HCT116 (cell line): ENCODE data around the gene PFN3. TPM values are rescaled to one million over a fixed set of nuclear protein-coding genes. Genes with fewer than 3 reads are reported as not detected.

ENCODE experiments used
- ATAC-seq: fragments of 200-7000 bp; cut with Tn5 transposase; 2 replicates; pipeline ENCODE4 v1.9.1; 2020; ENCODE audit warnings: mild to moderate bottlenecking, moderate library complexity
- BruUV-seq: library from RNA; stranded (reverse); fragments of 400-500 nt; replicated peaks from 2 replicates; lab custom pipeline; 2021; lab: Mats Ljungman, UMichigan
- CTCF ChIA-PET: fragments of 300-600 bp; sonication (Branson Sonifier 250); formaldehyde crosslinking; loops from one replicate; lab custom pipeline; 2021; ENCODE audit warnings: antibody characterized with exemption; lab: Charles Lee
- POLR2A ChIA-PET: fragments of 300-600, 350-600 bp; sonication (Branson Sonifier 250); formaldehyde crosslinking; loops from one replicate; lab custom pipeline; 2021; ENCODE audit warnings: antibody characterized with exemption; lab: Charles Lee
- RAD21 ChIA-PET, 2 experiments: fragments of 300-600 bp; sonication (Branson Sonifier 250); formaldehyde crosslinking; loops; one replicate each; lab custom pipeline; 2023; ENCODE audit warnings: low total read pairs in 2 of 2; ENCODE audit not compliant: uncharacterized antibody in 2 of 2, unreplicated experiment in 2 of 2, low non-redundant PET in 1 of 2; lab: Charles Lee
- DNase-seq: peaks from one replicate; pipeline ENCODE4 v3.0.0-alpha.2; 2010; ENCODE audit warnings: low read depth, low spot score
- H2AFZ ChIP-seq: fragments of 200-600 bp; shearing (Covaris generic), sonication (generic); 2 replicates; pipeline ENCODE4 v1.6.1; 2017; ENCODE audit warnings: low read depth, mixed run types, mixed read lengths, antibody characterized with exemption, low read length; ENCODE audit not compliant: poor library complexity, severe bottlenecking
- H3K27ac ChIP-seq: 2 replicates; pipeline ENCODE4 v1.5.1; 2012; ENCODE audit warnings: low read depth, low read length
- H3K27me3 ChIP-seq: fragments of 200-600 bp; sonication (generic); 2 replicates; pipeline ENCODE4 v1.6.1; 2016; ENCODE audit warnings: mixed run types, low read length, mixed read lengths; ENCODE audit not compliant: insufficient read depth
- H3K36me3 ChIP-seq, 2 experiments: fragments of 200-500 bp in 1 of 2; fragments of 200-600 bp in 1 of 2; sonication (Bioruptor generic) in 1 of 2; sonication (generic) in 1 of 2; 2 replicates each; pipeline versions ENCODE4 v1.5.1 to v1.6.1; 2014 to 2016; ENCODE audit warnings: low read length in 2 of 2, inconsistent platforms in 1 of 2, mixed read lengths in 1 of 2, mixed run types in 1 of 2; ENCODE audit not compliant: insufficient read depth in 2 of 2, control insufficient read depth in 1 of 2
- H3K4me1 ChIP-seq, 2 experiments: fragments of 200-600 bp in 1 of 2; sonication (generic) in 1 of 2; 2 replicates each; pipeline versions ENCODE4 v1.5.1 to v1.6.1; 2012 to 2017; ENCODE audit warnings: low read length in 2 of 2, inconsistent platforms in 1 of 2, mild to moderate bottlenecking in 1 of 2, mixed read lengths in 1 of 2, mixed run types in 1 of 2, moderate library complexity in 1 of 2; ENCODE audit not compliant: insufficient read depth in 2 of 2, control insufficient read depth in 1 of 2
- H3K4me2 ChIP-seq: fragments of 200-600 bp; sonication (generic); 2 replicates; pipeline ENCODE4 v1.6.1; 2017; ENCODE audit warnings: mixed run types, low read length, mixed read lengths
- H3K4me3 ChIP-seq, 2 experiments: fragments of 200-600 bp in 1 of 2; sonication (generic) in 1 of 2; replicated peaks in 1 of 2; 2 replicates each; pipeline ENCODE4 v1.5.1; 2011 to 2016; ENCODE audit warnings: low read length in 2 of 2, control low read depth in 1 of 2, low read depth in 1 of 2, mild to moderate bottlenecking in 1 of 2, mixed read lengths in 1 of 2, mixed run types in 1 of 2
- H3K79me2 ChIP-seq: fragments of 200-600 bp; sonication (generic); 2 replicates; pipeline ENCODE4 v1.6.1; 2017; ENCODE audit warnings: mild to moderate bottlenecking, mixed run types, low read length, moderate library complexity, mixed read lengths; ENCODE audit not compliant: insufficient read depth
- H3K9ac ChIP-seq: fragments of 200-600 bp; sonication (generic); 2 replicates; pipeline ENCODE4 v1.6.1; 2016; ENCODE audit warnings: low read length, mixed read lengths
- H3K9me2 ChIP-seq: fragments of 200-600 bp; sonication (generic), shearing (Covaris generic); 2 replicates; pipeline ENCODE4 v1.6.1; 2017; ENCODE audit warnings: mixed run types, mild to moderate bottlenecking, moderate library complexity; ENCODE audit not compliant: insufficient read depth
- H3K9me3 ChIP-seq, 2 experiments: fragments of 200-500 bp in 1 of 2; fragments of 200-600 bp in 1 of 2; sonication (Bioruptor generic) in 1 of 2; sonication (generic) in 1 of 2; 2 replicates each; pipeline ENCODE4 v1.6.1; 2014 to 2017; ENCODE audit warnings: low read length in 2 of 2, mixed read lengths in 2 of 2, inconsistent platforms in 1 of 2, low read depth in 1 of 2, mild to moderate bottlenecking in 1 of 2, mixed run types in 1 of 2, moderate library complexity in 1 of 2; ENCODE audit not compliant: control insufficient read depth in 1 of 2, insufficient read depth in 1 of 2
- H4K20me1 ChIP-seq: fragments of 200-600 bp; sonication (generic), shearing (Covaris generic); 2 replicates; pipeline ENCODE4 v1.6.1; 2017; ENCODE audit warnings: mixed run types, mild to moderate bottlenecking, moderate library complexity; ENCODE audit not compliant: insufficient read depth
- CBX3 ChIP-seq: IDR thresholded peaks from 2 replicates; pipeline ENCODE4 v1.6.1; 2012; ENCODE audit warnings: low read depth
- CEBPB ChIP-seq: IDR thresholded peaks from 2 replicates; pipeline ENCODE4 v1.6.1; 2012; ENCODE audit warnings: low read depth
- EGR1 ChIP-seq: IDR thresholded peaks from 2 replicates; pipeline ENCODE4 v1.6.1; 2012; ENCODE audit warnings: low read depth
- EZH2phosphoT487 ChIP-seq: fragments of 200-600 bp; IDR thresholded peaks from 2 replicates; pipeline ENCODE4 v1.6.1; 2018; ENCODE audit warnings: antibody characterized with exemption, borderline replicate concordance
- FOSL1 ChIP-seq: IDR thresholded peaks from 2 replicates; pipeline ENCODE4 v1.6.1; 2012; ENCODE audit warnings: low read depth
- MAX ChIP-seq: IDR thresholded peaks from 2 replicates; pipeline ENCODE4 v1.6.1; 2012
- RAD21 ChIP-seq: IDR thresholded peaks from 2 replicates; pipeline ENCODE4 v1.6.1; 2012; ENCODE audit warnings: low read depth, mild to moderate bottlenecking
- REST ChIP-seq: IDR thresholded peaks from 2 replicates; pipeline ENCODE4 v1.6.1; 2012; ENCODE audit warnings: low read depth
- SIN3A ChIP-seq: IDR thresholded peaks from 2 replicates; pipeline ENCODE4 v1.6.1; 2012; ENCODE audit warnings: low read depth
- SP1 ChIP-seq: IDR thresholded peaks from 2 replicates; pipeline ENCODE4 v1.6.1; 2012; ENCODE audit warnings: low read depth
- SRF ChIP-seq: IDR thresholded peaks from 2 replicates; pipeline ENCODE4 v1.6.1; 2012; ENCODE audit warnings: low read depth
- YY1 ChIP-seq: IDR thresholded peaks from 2 replicates; pipeline ENCODE4 v1.6.1; 2011; ENCODE audit warnings: low read length, low read depth, moderate library complexity, mild to moderate bottlenecking; ENCODE audit not compliant: insufficient replicate concordance; ENCODE audit errors: extremely low read depth
- ZFX ChIP-seq: fragments of 450-650 bp; IDR thresholded peaks from 2 replicates; pipeline ENCODE4 v1.6.1; 2017
- ZNF274 ChIP-seq: fragments of 200-500 bp; sonication (Bioruptor generic); IDR thresholded peaks from 2 replicates; pipeline ENCODE4 v1.6.1; 2014; ENCODE audit warnings: mild to moderate bottlenecking, low read depth, low read length, inconsistent platforms
- intact Hi-C: fragments of 100-400 bp; cut with micrococcal nuclease; formaldehyde crosslinking; loops from 2 replicates; pipeline ENCODE4 v1.10.0; 2022
- total RNA-seq: library from RNA; stranded (reverse); gene quantifications from one replicate; pipeline ENCODE4 v1.2.1, GENCODE V29; 2021; ENCODE audit not compliant: unreplicated experiment

Gene PFN3
- total RNA-seq, 1 experiment from 2014 or later, result not detected

GRCh38 chr5:177409043-177409801, 8.8 kb upstream of the PFN3 start, which contains the start of gene F12:
Gene F12, minus strand, starts transcription at chr5:177409564. Its CDS starts 37 bp downstream, at chr5:177409527.
- CTCF ChIA-PET, result no interaction called here
- Histone ChIP-seq H4K20me1 (no peaks in the 10 kb centered on the region), H3K27me3 (no peaks in the 10 kb centered on the region), H3K9me2 (no peaks in the 10 kb centered on the region), H3K79me2 (no peaks in the 10 kb centered on the region), H3K4me1 (peaks cover 7 to 13% of the 10 kb centered on the region in 2 experiments; a peak in 3 of 4 replicates), H3K9me3 (no peaks in the 10 kb centered on the region), H3K9ac (no peak within 1 kb of the TSS), H3K36me3 (no peaks in the 10 kb centered on the region), H3K4me3 (no peak within 1 kb of the TSS), H2AFZ (no peak within 1 kb of the TSS), H3K27ac (no peak within 1 kb of the TSS)
- POLR2A ChIA-PET, result no interaction called here
- ATAC-seq, result no peak
- RAD21 ChIA-PET, result no interaction called here
- intact Hi-C loops, result no loop called here
- BruUV-seq, result no TSS peak
- no peak for DNase-seq
- TF ChIP-seq EGR1 (no peak), FOSL1 (no peak), ZNF274 (no peak), CBX3 (no peak), EZH2phosphoT487 (no peak), SIN3A (no peak), SP1 (no peak), YY1 (no peak), REST (no peak), SRF (no peak), RAD21 (no peak), ZFX (no peak), CEBPB (no peak), MAX (no peak)
- TF ChIP-seq, all 23 proteins: peak for 0
- no peak within 1 kb of the TSS for H3K4me2 ChIP-seq
